ENCODE data around the gene SLFN5.
"Not testable (repeated sequence)": the region's sequence is repeated elsewhere in the genome, so short reads cannot be mapped to it uniquely, and the experiment has no call there.

DNA sequence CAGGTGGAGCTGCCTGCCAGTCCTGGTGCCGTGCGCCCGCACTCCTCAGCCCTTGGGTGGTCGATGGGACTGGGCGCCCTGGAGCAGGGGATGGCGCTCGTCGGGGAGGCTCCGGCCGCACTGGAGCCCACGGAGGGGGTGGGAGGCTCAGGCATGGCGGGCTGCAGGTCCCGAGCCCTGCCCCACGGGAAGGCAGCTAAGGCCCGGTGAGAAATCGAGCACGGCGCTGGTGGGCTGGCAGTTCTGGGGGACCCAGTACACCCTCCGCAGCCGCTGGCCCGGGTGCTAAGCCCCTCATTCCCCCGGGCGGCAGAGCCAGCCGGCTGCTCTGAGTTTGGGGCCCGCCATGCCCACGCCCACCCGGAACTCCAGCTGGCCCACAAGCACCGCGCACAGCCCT is 36.0 kb downstream of the SLFN5 start:
- not testable (repeated sequence) for TF ChIP-seq POLR2AphosphoS5, EP300, POLR2A (IDR thresholded peaks at IDR 0.05)
- TF ChIP-seq, protein P1, sequence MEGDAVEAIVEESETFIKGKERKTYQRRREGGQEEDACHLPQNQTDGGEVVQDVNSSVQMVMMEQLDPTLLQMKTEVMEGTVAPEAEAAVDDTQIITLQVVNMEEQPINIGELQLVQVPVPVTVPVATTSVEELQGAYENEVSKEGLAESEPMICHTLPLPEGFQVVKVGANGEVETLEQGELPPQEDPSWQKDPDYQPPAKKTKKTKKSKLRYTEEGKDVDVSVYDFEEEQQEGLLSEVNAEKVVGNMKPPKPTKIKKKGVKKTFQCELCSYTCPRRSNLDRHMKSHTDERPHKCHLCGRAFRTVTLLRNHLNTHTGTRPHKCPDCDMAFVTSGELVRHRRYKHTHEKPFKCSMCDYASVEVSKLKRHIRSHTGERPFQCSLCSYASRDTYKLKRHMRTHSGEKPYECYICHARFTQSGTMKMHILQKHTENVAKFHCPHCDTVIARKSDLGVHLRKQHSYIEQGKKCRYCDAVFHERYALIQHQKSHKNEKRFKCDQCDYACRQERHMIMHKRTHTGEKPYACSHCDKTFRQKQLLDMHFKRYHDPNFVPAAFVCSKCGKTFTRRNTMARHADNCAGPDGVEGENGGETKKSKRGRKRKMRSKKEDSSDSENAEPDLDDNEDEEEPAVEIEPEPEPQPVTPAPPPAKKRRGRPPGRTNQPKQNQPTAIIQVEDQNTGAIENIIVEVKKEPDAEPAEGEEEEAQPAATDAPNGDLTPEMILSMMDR (IDR thresholded peaks at IDR 0.05) = not testable (repeated sequence)

Data from stomach (tissue), 4 donors.